ENCODE data around the gene RTN4R.
A peak's percentile ranks its signal among the peaks of the same experiment; 100 is the strongest.
"Not testable (repeated sequence)": the region's sequence is repeated elsewhere in the genome, so short reads cannot be mapped to it uniquely, and the experiment has no call there.

RTN4R gene

GRCh38 chr22:20268279-20269012, at the start of gene RTN4R:
Gene RTN4R (minus strand): TSS chr22:20268318. CDS start chr22:20268092, 226 bp downstream.
- peak; percentile 48 for DNase-seq

DNA sequence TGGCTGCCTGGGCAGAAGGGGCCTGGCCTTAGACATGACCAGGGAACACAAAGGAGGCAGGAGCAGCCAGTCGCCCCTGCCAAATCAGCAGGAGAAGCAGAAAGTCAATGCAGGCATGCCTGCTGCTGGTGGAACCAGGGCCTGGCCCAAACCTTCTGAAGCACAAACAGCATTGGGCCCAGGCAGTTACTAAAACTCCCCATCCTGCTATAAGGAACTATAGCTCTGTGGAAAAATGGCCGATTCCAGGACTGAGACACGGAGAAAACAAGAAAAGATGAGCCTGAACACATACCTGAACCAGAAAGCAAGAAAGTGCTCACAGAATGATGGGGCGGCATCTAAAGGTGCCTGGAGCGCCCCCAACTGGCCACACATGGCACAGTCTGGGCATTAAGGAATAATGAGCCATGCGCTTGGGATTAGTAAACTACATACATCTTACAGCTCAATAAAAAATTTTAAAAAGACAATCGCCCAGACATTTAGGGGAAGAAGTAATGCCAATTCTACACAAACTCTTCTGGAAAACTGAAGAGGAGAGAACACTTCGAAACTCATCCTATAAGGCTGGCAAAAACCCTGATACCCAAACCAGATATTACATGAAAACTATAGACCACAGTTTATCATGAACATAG, 49.4 kb upstream of the RTN4R start:
- DNase-seq, result not testable (repeated sequence)

GRCh38 chr22:20316844-20317401, 48.8 kb upstream of the RTN4R start:
- DNase-seq, result no peak

DNA sequence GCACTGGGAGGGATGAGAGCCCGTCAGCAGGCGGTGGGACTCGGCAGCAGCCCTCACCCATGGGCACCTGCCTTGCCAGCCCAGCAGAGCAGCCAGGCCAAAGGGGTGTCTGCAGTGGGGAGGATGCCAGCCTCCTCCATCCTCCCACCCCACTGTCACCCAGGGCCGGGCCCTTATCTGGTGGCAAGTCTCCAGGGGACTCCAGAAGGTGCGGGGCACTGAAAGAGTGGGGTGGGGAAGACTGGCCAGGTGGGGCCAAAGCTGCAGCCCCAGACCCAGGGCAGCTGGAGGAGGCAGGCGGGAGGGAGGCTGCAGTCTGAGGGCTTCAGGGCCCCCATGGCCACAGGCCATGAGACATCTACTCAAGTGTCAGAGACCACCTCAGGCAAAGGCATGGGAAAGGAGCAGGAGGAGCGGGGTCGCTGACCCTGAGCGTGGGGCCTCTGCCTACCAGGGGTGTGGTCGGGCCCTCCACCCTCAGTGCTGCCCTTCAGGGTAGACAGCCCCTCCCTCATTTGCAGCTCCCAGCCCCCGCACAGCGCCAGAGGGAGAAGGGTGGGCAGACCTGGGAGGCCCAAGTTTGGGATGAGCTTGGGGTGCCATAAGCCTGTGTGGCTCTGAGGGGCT, 48.2 kb upstream of the RTN4R start:
- DNase-seq, result no peak

- DNase-seq, result no peak
Measured at GRCh38 chr22:20315337-20316216, 47.5 kb upstream of the RTN4R start.

GRCh38 chr22:20314741-20315336, 46.7 kb upstream of the RTN4R start:
- not testable (repeated sequence) for DNase-seq

DNA sequence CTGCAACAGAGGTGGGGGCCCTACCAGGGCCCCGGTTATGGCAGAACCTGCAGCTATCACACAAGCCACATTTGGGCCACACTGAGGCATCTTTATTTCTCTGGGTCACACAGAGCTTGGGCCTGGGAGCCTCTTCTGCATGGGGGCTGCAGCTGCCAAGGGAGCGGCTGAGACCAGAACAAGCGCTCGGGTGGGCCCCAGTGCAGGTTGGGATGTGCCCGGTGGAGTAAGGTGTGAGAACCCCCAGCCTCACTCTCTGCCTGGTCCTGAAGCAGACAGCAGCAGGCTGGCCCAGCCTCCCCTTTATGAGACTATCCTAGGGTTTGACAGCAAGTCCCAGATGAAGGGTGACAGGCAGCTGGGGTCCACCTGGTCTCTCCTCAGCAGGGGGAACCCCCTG, 46.1 kb upstream of the RTN4R start:
- DNase-seq, result not testable (repeated sequence)

DNA sequence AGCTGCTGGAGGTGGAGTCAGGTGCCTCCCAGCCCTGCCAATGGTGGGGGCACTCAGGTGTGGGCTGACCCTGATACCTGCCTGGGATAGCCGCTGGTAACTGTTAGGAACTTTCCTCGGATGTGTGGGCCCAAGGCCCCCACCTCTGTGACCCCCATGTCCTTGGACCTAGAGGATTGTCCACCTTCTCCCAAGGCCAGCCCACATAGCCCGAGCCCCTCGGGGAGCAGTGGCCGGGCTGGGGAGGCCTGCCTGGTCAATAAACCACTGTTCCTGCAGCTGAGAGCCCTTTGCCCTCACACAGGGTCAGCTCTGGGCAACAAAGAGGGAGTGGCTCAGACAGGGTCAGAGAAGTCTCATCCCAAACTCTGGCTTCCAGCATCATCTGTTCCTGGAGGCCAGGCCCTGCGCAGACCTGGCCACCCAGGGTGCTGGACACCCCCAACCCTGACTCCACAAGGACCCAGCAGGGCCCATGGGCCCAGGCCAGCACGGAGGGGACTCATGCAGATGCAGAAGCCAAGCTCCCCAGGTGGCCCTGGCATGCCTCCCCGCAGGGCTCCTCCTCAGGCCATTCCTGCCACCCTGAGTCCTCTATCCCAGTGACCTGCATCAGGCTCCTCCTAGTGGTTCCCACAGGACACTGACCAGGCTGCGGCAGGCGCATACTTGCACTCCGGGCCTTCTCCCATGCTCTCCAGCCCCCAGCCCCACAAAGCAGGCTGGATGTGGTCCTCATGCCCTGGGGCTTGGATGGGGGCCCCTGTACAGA, 45.4 kb upstream of the RTN4R start:
- not testable (repeated sequence) for DNase-seq

- DNase-seq, result no peak
Measured at GRCh38 chr22:20312396-20313191, 44.5 kb upstream of the RTN4R start.

- DNase-seq, result not testable (repeated sequence)
Measured at GRCh38 chr22:20311249-20312062, 43.3 kb upstream of the RTN4R start.

DNA sequence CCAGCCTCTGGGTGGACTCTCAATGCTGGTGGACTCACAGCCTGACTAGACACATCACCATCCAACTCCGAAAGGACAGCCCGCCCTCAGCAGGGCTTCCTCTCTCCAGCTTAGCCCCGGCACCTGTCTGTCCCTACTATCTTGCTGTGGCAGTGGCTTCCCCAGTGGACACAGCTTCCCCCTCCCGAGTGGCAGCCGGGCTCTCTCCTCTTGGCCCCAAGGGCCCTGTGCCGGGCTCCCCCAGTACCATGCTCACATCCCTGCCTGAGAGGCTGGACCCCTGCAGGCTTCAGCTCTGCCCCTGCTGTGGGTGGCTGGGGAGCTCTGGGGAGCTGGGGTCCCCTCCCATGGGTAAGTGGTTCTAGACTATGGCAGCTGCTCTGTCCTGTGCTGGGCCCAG, 42.7 kb upstream of the RTN4R start:
- DNase-seq, result not testable (repeated sequence)

DNA sequence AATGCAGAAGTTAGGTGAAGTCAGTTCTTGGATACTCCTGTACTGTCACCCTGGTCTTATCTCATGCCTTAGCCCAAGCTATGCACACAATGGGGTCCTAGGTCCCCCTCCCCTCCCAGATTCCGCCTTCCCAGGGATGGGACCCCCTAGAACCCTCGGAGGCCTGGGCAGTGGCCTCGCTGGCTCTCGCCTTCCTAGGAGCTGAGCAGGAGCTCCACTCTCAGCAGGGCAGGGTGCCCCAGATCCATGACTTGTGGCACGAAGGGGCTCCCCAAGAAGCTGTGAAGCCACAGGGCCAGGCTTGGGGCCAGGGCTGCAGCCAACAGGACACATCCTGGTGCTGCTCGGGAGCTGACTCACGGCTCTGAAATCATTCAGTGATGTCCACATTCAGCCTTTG, 42.1 kb upstream of the RTN4R start:
- DNase-seq, result not testable (repeated sequence)

- not testable (repeated sequence) for DNase-seq
Measured at GRCh38 chr22:20308806-20309650, 40.9 kb upstream of the RTN4R start.

DNA sequence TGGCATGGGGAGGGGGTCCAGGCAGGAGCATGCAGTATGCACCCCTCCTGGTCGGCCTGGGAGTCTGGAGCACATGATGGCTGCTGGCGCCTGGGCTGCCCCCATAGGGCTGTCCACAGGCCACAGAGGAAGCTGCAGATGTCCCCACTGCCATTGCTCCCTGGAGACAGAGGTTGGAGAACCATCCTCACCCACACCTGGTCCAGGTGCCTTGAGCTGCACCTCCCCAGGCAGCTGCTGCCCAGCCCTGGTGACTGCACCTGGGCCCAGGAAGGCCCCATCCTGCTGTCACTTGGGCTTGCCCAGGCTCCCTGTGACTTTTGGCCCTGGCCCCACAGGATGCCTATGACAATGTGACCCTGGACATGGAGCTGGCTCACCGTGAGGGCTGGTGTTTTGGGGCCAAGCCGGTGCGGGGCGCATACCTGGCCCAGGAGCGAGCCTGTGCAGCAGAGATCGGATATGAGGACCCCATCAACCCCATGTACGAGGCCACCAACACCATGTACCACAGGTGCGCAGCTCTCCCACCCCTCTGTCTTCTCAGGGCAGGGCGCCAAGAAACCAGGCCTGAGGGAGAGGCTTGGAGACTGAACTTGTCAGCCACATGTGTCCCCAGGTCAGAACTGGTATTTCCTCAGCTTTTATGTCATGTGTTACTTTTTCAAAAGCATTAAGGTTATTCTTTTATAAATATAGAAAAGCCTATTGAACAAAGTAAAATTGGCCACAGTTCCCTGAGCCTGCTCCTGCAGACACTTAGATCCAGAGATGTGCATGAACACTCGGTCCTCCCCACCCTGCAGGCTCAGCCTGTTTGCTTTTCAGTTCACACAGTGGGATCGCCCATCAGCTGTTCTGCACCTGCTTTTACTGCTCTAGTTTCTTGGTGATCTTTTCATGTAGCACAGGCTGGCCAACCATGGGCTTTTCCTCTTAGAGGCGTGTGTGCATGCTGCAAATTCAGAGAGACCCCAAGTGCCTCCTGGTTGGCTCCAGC, 39.6 kb upstream of the RTN4R start:
- not testable (repeated sequence) for DNase-seq

GRCh38 chr22:20306646-20307447, 38.7 kb upstream of the RTN4R start:
- not testable (repeated sequence) for DNase-seq

GRCh38 chr22:20305894-20306645, 38.0 kb upstream of the RTN4R start:
- DNase-seq, result no peak
